Activated CD8-positive, alpha-beta memory T cell treated with anti-CD3 and anti-CD28 coated beads, Interleukin-2, amount 50 U/mL, for 24 hours (primary cell): ENCODE results near the gene ZNF189.

Experiments
- DNase-seq: peaks from one replicate; pipeline ENCODE4 v3.0.0-alpha.2; 2020; ENCODE audit errors: extremely low read depth

The ZNF189 gene

DNA sequence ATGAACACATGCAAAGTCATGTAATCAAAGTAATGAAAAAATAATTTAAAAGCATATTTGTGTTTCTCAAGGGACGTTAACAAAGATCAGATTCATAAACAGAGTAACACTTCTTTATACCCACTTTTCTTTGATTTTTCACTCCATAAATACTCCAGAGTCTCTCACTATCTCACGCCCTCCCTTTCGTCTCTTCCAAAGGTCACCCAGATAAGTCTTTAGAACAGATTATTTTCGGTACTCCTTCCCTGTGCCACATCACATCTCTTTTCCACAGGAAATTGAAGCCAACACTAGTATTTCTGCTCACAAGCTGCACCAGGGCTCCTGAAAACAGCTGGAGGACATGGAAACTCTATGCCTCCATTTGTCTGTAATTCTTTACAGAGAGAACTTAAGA lies 52.3 kb downstream of the ZNF189 start:
- no peak for DNase-seq

DNA sequence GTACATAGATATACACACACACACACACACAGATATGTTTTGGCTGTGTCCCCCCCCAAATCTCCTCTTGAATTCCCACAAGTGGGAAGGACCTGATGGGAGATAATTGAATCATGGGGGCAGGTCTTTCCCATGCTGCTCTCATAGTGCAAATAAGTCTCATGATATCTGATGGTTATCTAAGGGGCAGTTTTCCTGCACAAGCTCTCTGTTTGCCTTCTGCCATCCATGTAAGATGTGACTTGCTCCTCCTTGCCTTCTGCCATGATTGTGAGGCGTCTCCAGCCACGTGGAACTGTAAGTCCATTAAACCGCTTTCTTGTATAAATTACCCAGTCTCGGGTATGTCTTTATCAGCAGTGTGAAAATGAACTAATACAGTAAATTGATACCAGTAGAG lies 52.8 kb downstream of the ZNF189 start:
- DNase-seq = no peak

DNA sequence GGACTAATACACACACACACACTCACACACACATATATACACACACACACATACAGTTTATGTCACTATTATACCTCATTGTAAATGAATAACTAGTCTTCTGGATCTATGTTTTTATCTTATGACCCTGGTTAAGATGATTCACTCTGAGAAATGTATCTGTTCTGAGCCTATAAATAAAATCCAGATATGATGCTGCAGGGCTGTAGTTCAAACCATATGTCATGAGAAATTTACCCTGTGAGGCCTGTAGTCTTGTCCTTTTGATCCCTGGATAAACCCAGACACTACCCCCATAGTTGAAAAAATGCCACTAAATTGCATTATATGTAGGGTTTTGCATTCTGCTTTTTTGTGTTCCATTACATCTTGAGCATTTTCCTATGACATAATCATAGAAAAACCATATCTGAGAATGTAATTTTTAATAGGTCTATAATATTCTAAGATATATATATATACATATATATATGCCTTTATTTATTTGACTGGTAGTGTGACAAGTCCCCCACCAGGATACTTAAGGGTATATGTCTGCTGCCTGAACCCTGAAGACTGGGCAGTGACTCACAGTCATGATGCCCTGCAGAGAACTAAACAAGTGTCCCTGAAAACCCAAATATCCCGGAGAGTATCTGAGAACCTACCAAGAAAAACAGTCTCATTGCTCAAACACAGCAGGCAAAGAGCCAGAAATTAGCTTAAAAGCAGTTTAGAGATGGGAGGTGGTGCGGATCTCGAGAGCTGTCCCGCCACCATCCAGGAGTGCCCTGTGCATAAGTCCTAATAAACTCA lies 55.3 kb downstream of the ZNF189 start:
- DNase-seq = no peak

DNA sequence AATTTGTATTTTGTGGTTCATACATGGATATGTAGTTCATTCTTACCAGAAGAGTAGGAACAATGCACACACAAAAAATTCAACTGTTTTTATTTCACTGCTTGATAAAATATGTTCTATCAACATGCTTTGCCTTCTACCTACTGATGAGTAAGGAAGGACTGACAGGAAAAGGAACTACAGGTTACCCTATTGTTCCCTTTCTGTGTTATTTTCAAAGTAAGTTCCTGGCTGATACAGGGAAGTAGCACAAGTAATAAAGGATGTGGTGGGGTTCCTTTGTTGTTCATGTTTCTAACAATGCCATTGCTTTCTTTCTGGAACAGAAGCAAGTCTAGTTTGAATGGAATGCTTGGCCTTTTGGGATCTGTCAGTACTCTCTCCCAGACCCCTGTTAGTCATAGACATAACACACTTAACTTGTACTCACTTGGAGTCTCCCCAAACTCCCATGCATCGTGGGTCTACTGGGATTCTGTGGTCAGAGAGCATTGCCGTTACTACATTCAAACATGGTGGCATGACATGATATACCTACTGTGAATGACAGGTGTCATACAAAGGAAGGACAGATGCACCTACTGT lies 57.1 kb downstream of the ZNF189 start:
- DNase-seq = no peak

DNA sequence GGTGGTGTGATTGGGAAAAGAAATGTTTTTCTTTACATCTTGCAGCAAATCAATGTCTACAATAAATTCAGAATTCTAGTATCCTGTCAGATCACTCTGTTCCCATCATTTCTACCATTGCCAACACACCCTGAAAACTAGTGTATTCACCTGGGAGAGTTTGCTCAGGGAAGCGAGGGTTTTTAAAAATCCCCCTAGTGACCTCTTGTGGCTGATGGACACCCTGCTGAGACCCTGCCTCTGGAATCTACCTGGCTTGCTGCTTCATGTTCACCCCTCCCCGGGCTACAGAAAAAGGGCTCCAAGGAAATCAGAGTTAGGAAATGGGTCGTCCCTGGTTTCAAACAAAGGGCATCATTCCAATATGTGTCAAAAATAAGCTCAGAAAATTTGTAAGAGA lies 58.4 kb downstream of the ZNF189 start:
- DNase-seq = no peak

DNA sequence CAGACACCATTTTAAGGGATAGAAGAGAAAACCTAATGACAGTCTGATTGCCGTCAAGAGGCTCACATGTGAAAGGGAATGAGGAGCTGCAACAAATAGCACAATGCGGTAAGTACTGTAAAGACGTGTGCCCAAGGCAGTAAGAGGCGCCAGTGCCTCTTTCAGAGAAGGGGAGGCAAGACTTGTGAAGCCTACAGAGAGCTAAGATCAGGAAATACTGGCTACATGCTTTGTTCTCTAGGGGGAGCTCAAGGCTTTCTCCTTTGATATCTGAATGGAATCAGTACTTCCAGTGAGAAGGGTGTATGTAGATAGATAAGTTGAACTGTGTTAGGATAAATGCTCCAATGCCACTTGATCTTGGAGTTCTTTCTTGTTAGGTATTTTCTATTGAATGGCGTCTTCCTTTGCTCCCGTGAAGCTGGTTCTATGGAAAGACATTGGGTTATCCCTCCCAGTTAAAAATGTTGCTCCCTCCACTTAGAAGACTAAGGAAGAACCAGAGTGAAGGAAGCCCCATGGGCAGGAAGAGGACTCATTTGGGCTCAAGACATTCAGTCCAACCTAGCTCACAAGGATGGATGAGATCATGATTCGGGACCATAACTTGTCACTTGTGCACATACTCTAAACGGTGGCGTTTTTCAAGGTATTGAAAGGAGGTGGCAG lies 60.4 kb downstream of the ZNF189 start:
- DNase-seq = no peak
